OCI-LY7 (cell line): ENCODE data around the gene ASB11. TPM values are rescaled to one million over a fixed set of nuclear protein-coding genes. Genes with fewer than 3 reads are reported as not detected.

Experiments used
- BruUV-seq: library from RNA; stranded (reverse); fragments of 400-500 nt; replicated peaks from 2 replicates; lab custom pipeline; 2021; lab: Mats Ljungman, UMichigan
- CTCF ChIA-PET: fragments of 300-600 bp; sonication (Branson Sonifier 250); formaldehyde crosslinking; loops from one replicate; lab custom pipeline; 2022; ENCODE audit warnings: antibody characterized with exemption; ENCODE audit not compliant: unreplicated experiment; lab: Charles Lee
- POLR2A ChIA-PET: fragments of 300-600 bp; sonication (Branson Sonifier 250); formaldehyde crosslinking; loops from one replicate; lab custom pipeline; 2022; ENCODE audit warnings: antibody characterized with exemption; lab: Charles Lee
- DNase-seq: peaks from one replicate; pipeline ENCODE4 v3.0.0-alpha.2; 2015; ENCODE audit warnings: low spot score
- H2AFZ ChIP-seq: fragments of 200-600 bp; sonication (generic), shearing (Covaris generic); 2 replicates; pipeline ENCODE4 v1.6.1; 2014; ENCODE audit warnings: mild to moderate bottlenecking, antibody characterized with exemption, low read length, moderate library complexity
- H3K27ac ChIP-seq: fragments of 200-600 bp; sonication (generic); 2 replicates; pipeline ENCODE4 v1.5.1; 2014; ENCODE audit warnings: mixed run types, low read depth, mild to moderate bottlenecking, moderate library complexity, low read length, inconsistent platforms; ENCODE audit not compliant: poor library complexity, severe bottlenecking
- H3K36me3 ChIP-seq: fragments of 200-600 bp; sonication (generic); 2 replicates; pipeline ENCODE4 v1.6.1; 2014; ENCODE audit warnings: mild to moderate bottlenecking, antibody characterized with exemption, low read length, moderate library complexity, mixed read lengths; ENCODE audit not compliant: insufficient read depth
- H3K4me1 ChIP-seq: fragments of 200-600 bp; sonication (generic); 2 replicates; pipeline ENCODE4 v1.5.1; 2014; ENCODE audit warnings: mild to moderate bottlenecking, low read length; ENCODE audit not compliant: insufficient read depth, poor library complexity, severe bottlenecking
- H3K4me2 ChIP-seq: fragments of 200-600 bp; sonication (generic); 2 replicates; pipeline ENCODE4 v1.6.1; 2014; ENCODE audit warnings: mild to moderate bottlenecking, low read length
- H3K4me3 ChIP-seq: fragments of 200-600 bp; sonication (generic); 2 replicates; pipeline ENCODE4 v1.5.1; 2014; ENCODE audit warnings: mild to moderate bottlenecking, low read depth, low read length; ENCODE audit not compliant: poor library complexity, severe bottlenecking
- H3K79me2 ChIP-seq: fragments of 200-600 bp; sonication (generic); 2 replicates; pipeline ENCODE4 v1.6.1; 2016; ENCODE audit warnings: low read depth, mild to moderate bottlenecking, low read length, moderate library complexity, mixed read lengths; ENCODE audit not compliant: insufficient read depth
- H3K9me2 ChIP-seq: fragments of 200-600 bp; sonication (generic); 2 replicates; pipeline ENCODE4 v1.6.1; 2016; ENCODE audit warnings: mild to moderate bottlenecking, low read length, mixed read lengths; ENCODE audit not compliant: insufficient read depth
- H3K9me3 ChIP-seq: fragments of 200-600 bp; sonication (generic); 2 replicates; pipeline ENCODE4 v1.6.1; 2014; ENCODE audit warnings: mild to moderate bottlenecking, mixed run types, low read length, mixed read lengths
- H4K20me1 ChIP-seq: fragments of 200-600 bp; sonication (generic); 2 replicates; pipeline ENCODE4 v1.6.1; 2014; ENCODE audit warnings: mild to moderate bottlenecking, antibody characterized with exemption, low read length, moderate library complexity, mixed read lengths; ENCODE audit not compliant: insufficient read depth
- EZH2phosphoT487 ChIP-seq: fragments of 200-600 bp; sonication (generic); IDR thresholded peaks from 2 replicates; pipeline ENCODE4 v1.6.1; 2018; ENCODE audit warnings: low read depth, borderline replicate concordance, mild to moderate bottlenecking, mixed run types, antibody characterized with exemption, low read length, moderate library complexity, mixed read lengths
- intact Hi-C: fragments of 100-400 bp; cut with micrococcal nuclease; formaldehyde crosslinking; loops from one replicate; pipeline ENCODE4 v1.10.0; 2022; ENCODE audit not compliant: unreplicated experiment
- total RNA-seq, 2 experiments: library from RNA; depleted of rRNA in 1 of 2; stranded (reverse); fragments of >200 nt in 1 of 2; shearing (Covaris generic) in 1 of 2; gene quantifications; 2 replicates each; pipeline ENCODE4 v1.2.3, GENCODE V29; 2014 to 2022
- TF ChIP-seq, protein P1 (sequence below): fragments of 200-600 bp; sonication (generic); conservative IDR thresholded peaks from 2 replicates; pipeline ENCODE4 v1.5.1; 2014; ENCODE audit warnings: mild to moderate bottlenecking, antibody characterized with exemption, low read length, moderate library complexity, mixed read lengths

The ASB11 gene
- total RNA-seq, 2 experiments from 2014 or later, result not detected

GRCh38 chrX:15343075-15343476 is 27.6 kb upstream of the ASB11 start:
- H3K4me2 ChIP-seq, result no peak overlapping the region
- CTCF ChIA-PET, result no interaction called here

DNA sequence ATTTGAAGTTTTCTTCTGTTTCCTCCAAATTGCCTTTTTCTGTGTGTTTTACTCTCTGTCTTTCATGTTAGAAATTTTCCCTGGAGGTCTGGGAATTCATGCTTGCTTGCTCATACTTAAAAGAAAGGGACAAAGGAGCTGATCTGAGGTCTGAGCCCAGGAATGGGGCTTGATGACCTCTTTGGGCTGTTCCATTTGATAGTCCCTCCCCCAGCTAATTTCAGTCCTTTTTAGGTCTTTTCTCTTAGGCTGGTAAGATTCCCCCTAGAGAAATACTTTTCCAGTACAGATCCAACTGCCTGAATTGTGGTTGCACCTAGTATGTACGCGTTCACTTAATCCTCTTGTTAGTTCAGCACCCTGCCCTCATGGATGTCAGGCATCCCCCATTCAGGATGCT is 25.4 kb upstream of the ASB11 start:
- Histone ChIP-seq H3K27ac (no peak overlapping the region), H3K4me1 (peaks cover 5% of the 10 kb centered on the region), H3K4me3 (no peak overlapping the region), H4K20me1 (no peaks in the 10 kb centered on the region), H2AFZ (no peak overlapping the region), H3K36me3 (no peaks in the 10 kb centered on the region), H3K9me2 (no peaks in the 10 kb centered on the region), H3K79me2 (no peaks in the 10 kb centered on the region), H3K9me3 (no peaks in the 10 kb centered on the region), H3K4me2 (no peak overlapping the region)
- intact Hi-C loops, result no loop called here
- TF ChIP-seq EZH2phosphoT487, result no peak
- TF ChIP-seq, protein P1, sequence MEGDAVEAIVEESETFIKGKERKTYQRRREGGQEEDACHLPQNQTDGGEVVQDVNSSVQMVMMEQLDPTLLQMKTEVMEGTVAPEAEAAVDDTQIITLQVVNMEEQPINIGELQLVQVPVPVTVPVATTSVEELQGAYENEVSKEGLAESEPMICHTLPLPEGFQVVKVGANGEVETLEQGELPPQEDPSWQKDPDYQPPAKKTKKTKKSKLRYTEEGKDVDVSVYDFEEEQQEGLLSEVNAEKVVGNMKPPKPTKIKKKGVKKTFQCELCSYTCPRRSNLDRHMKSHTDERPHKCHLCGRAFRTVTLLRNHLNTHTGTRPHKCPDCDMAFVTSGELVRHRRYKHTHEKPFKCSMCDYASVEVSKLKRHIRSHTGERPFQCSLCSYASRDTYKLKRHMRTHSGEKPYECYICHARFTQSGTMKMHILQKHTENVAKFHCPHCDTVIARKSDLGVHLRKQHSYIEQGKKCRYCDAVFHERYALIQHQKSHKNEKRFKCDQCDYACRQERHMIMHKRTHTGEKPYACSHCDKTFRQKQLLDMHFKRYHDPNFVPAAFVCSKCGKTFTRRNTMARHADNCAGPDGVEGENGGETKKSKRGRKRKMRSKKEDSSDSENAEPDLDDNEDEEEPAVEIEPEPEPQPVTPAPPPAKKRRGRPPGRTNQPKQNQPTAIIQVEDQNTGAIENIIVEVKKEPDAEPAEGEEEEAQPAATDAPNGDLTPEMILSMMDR, result no peak
- BruUV-seq, result no TSS peak
- POLR2A ChIA-PET, result no interaction called here
- CTCF ChIA-PET, result no interaction called here
- no peak for DNase-seq

More at GRCh38 chrX:15343075-15343476, 27.6 kb upstream of the ASB11 start:
- no peaks in the 10 kb centered on the region for H3K79me2 ChIP-seq
- H2AFZ ChIP-seq, result no peak overlapping the region
- no peak overlapping the region for H3K4me3 ChIP-seq
- H3K9me3 ChIP-seq, result no peaks in the 10 kb centered on the region
- no peaks in the 10 kb centered on the region for H3K4me1 ChIP-seq
- no peak overlapping the region for H3K27ac ChIP-seq
- intact Hi-C loops, result no loop called here
- TF ChIP-seq EZH2phosphoT487, result no peak
- TF ChIP-seq, protein P1, result no peak
- no peaks in the 10 kb centered on the region for H3K9me2 ChIP-seq
- POLR2A ChIA-PET, result interaction anchor here (0.6 to 1.1 kb wide), 3 partner anchors 63 to 261 kb away, joined by 3 read pairs; no protein-coding TSS in a partner anchor
- DNase-seq, result no peak
- H4K20me1 ChIP-seq, result no peaks in the 10 kb centered on the region
- H3K36me3 ChIP-seq, result no peaks in the 10 kb centered on the region
- no TSS peak for BruUV-seq

DNA sequence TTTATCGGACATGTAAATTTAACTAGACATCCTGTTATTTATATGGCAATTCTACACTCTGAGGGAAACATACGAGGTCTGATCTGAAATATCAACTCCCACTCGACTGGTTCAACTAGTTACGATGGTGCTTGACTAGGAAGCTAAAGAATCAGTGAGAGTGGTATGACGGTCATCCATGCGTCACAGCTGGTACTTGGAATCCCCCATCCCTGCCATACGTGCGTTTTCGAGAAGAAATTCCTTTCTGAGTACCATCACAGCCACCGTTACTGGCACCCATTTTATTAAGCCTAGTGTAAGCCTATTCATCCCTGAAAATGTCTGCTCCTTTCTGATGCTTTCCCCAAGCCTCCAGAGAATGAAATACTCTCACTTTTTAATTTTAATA is 20.6 kb upstream of the ASB11 start:
- BruUV-seq, result no TSS peak
- Histone ChIP-seq H2AFZ (peak overlapping the region; percentile 93), H3K27ac (no peak overlapping the region), H3K9me2 (no peaks in the 10 kb centered on the region), H3K4me1 (peaks cover 10% of the 10 kb centered on the region), H3K4me3 (peak overlapping the region; percentile 97), H3K36me3 (peaks cover 20% of the 10 kb centered on the region), H3K79me2 (peaks cover 16% of the 10 kb centered on the region; the same call in 1 of the 2 replicates), H3K9me3 (no peaks in the 10 kb centered on the region), H4K20me1 (no peaks in the 10 kb centered on the region), H3K4me2 (peak overlapping the region; percentile 87)
- peak; percentile 11 for DNase-seq
- ChIA-PET POLR2A (interaction anchor here (1.4 kb wide), 1 partner anchor 13 kb away, joined by 3 read pairs; no protein-coding TSS in a partner anchor), CTCF (no interaction called here)
- TF ChIP-seq, protein P1, result no peak
- TF ChIP-seq EZH2phosphoT487, result no peak
- intact Hi-C loops, result loop anchor here (10.0 kb wide), 1 partner anchor 339 kb away; no protein-coding TSS in a partner anchor
